PC-3 (cell line): ENCODE measurements around the gene DGCR2. TPM values are rescaled to one million over a fixed set of nuclear protein-coding genes. Genes with fewer than 3 reads are reported as not detected.

Source experiments
- ATAC-seq: fragments of 200-7000 bp; cut with Tn5 transposase; 2 replicates; pipeline ENCODE4 v1.9.1; 2020; ENCODE audit warnings: mild to moderate bottlenecking, moderate library complexity
- BruUV-seq: library from RNA; stranded (reverse); fragments of 400-500 nt; replicated peaks from 2 replicates; lab custom pipeline; 2021; lab: Mats Ljungman, UMichigan
- CTCF ChIA-PET: fragments of 300-600 bp; sonication (Branson Sonifier 250); formaldehyde crosslinking; loops from one replicate; lab custom pipeline; 2022; ENCODE audit warnings: antibody characterized with exemption; lab: Charles Lee
- POLR2A ChIA-PET: fragments of 300-600 bp; sonication (Branson Sonifier 250); formaldehyde crosslinking; loops from one replicate; lab custom pipeline; 2022; ENCODE audit warnings: antibody characterized with exemption; ENCODE audit not compliant: unreplicated experiment; lab: Charles Lee
- DNase-seq: peaks from one replicate; pipeline ENCODE4 v3.0.0-alpha.2; 2015
- H2AFZ ChIP-seq: fragments of 300-600 bp; sonication (generic); 2 replicates; pipeline ENCODE4 v1.6.0; 2016; ENCODE audit warnings: antibody characterized with exemption, low read length
- H3F3A ChIP-seq: fragments of 300-600 bp; sonication (generic); one replicate; pipeline ENCODE4 v1.6.0; 2017; ENCODE audit warnings: antibody characterized with exemption, low read length, control low read depth, mild to moderate bottlenecking; ENCODE audit not compliant: unreplicated experiment
- H3K27ac ChIP-seq: fragments of 300-600 bp; sonication (generic); 2 replicates; pipeline ENCODE4 v1.5.1; 2016; ENCODE audit warnings: mild to moderate bottlenecking, low read length
- H3K27me3 ChIP-seq: fragments of 300-600 bp; sonication (generic); 2 replicates; pipeline ENCODE4 v1.6.1; 2016; ENCODE audit warnings: low read length, mixed read lengths
- H3K36me3 ChIP-seq: fragments of 300-600 bp; sonication (generic); 2 replicates; pipeline ENCODE4 v1.6.1; 2016; ENCODE audit warnings: low read depth, mixed run types, low read length, mixed read lengths
- H3K4me1 ChIP-seq: fragments of 300-600 bp; sonication (generic); 2 replicates; pipeline ENCODE4 v1.5.1; 2016; ENCODE audit warnings: low read length; ENCODE audit not compliant: insufficient read depth
- H3K4me2 ChIP-seq: fragments of 300-600 bp; sonication (generic); 2 replicates; pipeline ENCODE4 v1.6.0; 2016; ENCODE audit warnings: low read length
- H3K4me3 ChIP-seq: fragments of 300-600 bp; sonication (generic); 2 replicates; pipeline ENCODE4 v1.5.1; 2016; ENCODE audit warnings: mild to moderate bottlenecking, low read length, mixed read lengths
- H3K79me2 ChIP-seq: fragments of 300-600 bp; sonication (generic); 2 replicates; pipeline ENCODE4 v1.6.1; 2017; ENCODE audit warnings: low read length, mixed read lengths
- H3K9ac ChIP-seq: fragments of 300-600 bp; sonication (generic); 2 replicates; pipeline ENCODE4 v1.6.0; 2016; ENCODE audit warnings: mild to moderate bottlenecking, low read length
- H3K9me2 ChIP-seq: fragments of 300-600 bp; sonication (generic); replicated peaks from 2 replicates; pipeline ENCODE4 v1.6.1; 2016; ENCODE audit warnings: mixed run types, low read length, mixed read lengths
- H3K9me3 ChIP-seq: fragments of 300-600 bp; sonication (generic); 2 replicates; pipeline ENCODE4 v1.6.1; 2016; ENCODE audit warnings: low read length, mixed read lengths
- H4K20me1 ChIP-seq: fragments of 300-600 bp; sonication (generic); 2 replicates; pipeline ENCODE4 v1.6.1; 2016; ENCODE audit warnings: low read length, mixed read lengths
- CTCF ChIP-seq: fragments of 300-600 bp; sonication (generic); conservative IDR thresholded peaks from 2 replicates; pipeline ENCODE4 v1.5.1; 2017; ENCODE audit warnings: antibody characterized with exemption, low read depth, mild to moderate bottlenecking, low read length
- EZH2 ChIP-seq: fragments of 300-600 bp; sonication (generic); IDR thresholded peaks from one replicate; pipeline ENCODE4 v1.6.1; 2017; ENCODE audit warnings: antibody characterized with exemption, mild to moderate bottlenecking, low read length; ENCODE audit not compliant: unreplicated experiment
- EZH2phosphoT487 ChIP-seq: fragments of 300-600 bp; sonication (generic); IDR thresholded peaks from 2 replicates; pipeline ENCODE4 v1.6.1; 2018; ENCODE audit warnings: mild to moderate bottlenecking, antibody characterized with exemption, low read length, borderline replicate concordance
- intact Hi-C: fragments of 100-400 bp; cut with micrococcal nuclease; formaldehyde crosslinking; loops from 2 replicates; pipeline ENCODE4 v1.9.0; 2023
- total RNA-seq: library from RNA; depleted of rRNA; stranded (reverse); fragments of >200 nt; gene quantifications from 2 replicates; pipeline ENCODE4 v1.2.3, GENCODE V29; 2014

Gene DGCR2
- total RNA-seq, 1 experiment from 2014 or later = 36.1 TPM

DNA sequence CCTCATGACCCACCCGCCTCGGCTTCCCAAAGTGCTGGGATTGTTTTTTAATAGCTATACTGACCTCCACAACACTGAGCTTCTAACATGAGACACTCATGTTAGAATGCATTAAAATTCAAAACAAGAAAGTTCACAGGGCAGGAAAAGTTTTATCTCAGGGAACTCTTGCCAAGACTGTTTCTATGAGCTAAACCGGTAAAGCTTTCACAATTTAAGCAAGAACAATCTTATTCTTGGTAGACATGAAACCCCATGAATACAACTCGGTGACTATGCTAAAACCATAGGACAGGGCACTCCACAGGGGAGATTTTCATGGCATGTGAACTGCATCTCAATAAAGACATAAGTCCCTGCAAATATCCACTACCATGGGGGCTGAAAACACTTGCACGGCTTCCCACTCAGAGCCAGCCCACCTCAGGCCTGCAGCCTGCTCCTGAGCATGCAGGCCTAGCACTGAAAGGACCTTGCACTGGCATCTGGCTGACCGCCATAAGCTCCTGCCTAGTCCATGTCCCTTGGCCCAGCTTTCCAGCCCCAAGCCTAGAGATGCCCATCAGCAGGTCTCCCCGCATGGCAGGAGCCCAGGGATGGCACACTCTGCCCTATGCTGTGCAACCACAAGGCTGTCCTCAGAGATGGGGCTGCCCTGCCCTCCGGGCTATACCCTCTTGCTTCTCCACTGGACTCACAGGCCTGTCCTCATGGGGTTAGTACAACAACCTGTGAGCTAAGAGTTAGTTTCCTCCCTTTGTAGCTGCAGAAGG is 58.4 kb downstream of the DGCR2 start:
- intact Hi-C loops = no loop called here
- Histone ChIP-seq H3K27me3 (no peaks in the 10 kb centered on the region), H3K9me3 (no peaks in the 10 kb centered on the region), H3K4me3 (no peak overlapping the region), H3K4me2 (no peak overlapping the region), H2AFZ (no peak overlapping the region), H3K27ac (no peak overlapping the region), H4K20me1 (no peaks in the 10 kb centered on the region), H3K9me2 (no peaks in the 10 kb centered on the region), H3K4me1 (peaks cover 16% of the 10 kb centered on the region), H3K79me2 (no peaks in the 10 kb centered on the region), H3K9ac (no peak overlapping the region), H3K36me3 (peaks cover 5% of the 10 kb centered on the region), H3F3A (no peaks in the 10 kb centered on the region)
- no peak for TF ChIP-seq EZH2
- TF ChIP-seq EZH2phosphoT487 = no peak
- no peak for TF ChIP-seq CTCF
- POLR2A ChIA-PET = no interaction called here
- CTCF ChIA-PET = no interaction called here
- no TSS peak for BruUV-seq
- ATAC-seq = no peak
- DNase-seq = no peak

GRCh38 chr22:19062943-19063308 is 59.3 kb downstream of the DGCR2 start:
- no peak for TF ChIP-seq EZH2phosphoT487
- no peak for TF ChIP-seq CTCF
- no peak for TF ChIP-seq EZH2
- intact Hi-C loops = no loop called here

More at GRCh38 chr22:19062943-19063308, 59.3 kb downstream of the DGCR2 start:
- DNase-seq (no peak), ATAC-seq (no peak)
- CTCF ChIA-PET = no interaction called here
- Histone ChIP-seq H3K27ac (no peak overlapping the region), H3K27me3 (no peaks in the 10 kb centered on the region), H3K79me2 (no peaks in the 10 kb centered on the region), H4K20me1 (no peaks in the 10 kb centered on the region), H3K36me3 (peaks cover 5% of the 10 kb centered on the region), H2AFZ (no peak overlapping the region), H3K9me3 (no peaks in the 10 kb centered on the region), H3K9ac (no peak overlapping the region), H3K9me2 (no peaks in the 10 kb centered on the region), H3K4me1 (peaks cover 16% of the 10 kb centered on the region), H3K4me3 (no peak overlapping the region), H3K4me2 (no peak overlapping the region), H3F3A (no peaks in the 10 kb centered on the region)
- POLR2A ChIA-PET = no interaction called here
- BruUV-seq = no TSS peak
